Stomach (tissue), 9 donors: ENCODE measurements around the gene PARVG. TPM values are rescaled to one million over a fixed set of nuclear protein-coding genes. Genes with fewer than 3 reads are reported as not detected.

ENCODE experiments used
- DNase-seq, 2 donors: peaks; one replicate each; pipeline versions ENCODE4 v3.0.0 to v3.0.0-alpha.2; 2013 to 2019
- H3K27ac ChIP-seq, 5 donors: fragments of 200-600 bp in 4 of 5; sonication (generic) in 4 of 5; one replicate each; pipeline ENCODE4 v1.5.1; 2013 to 2019; ENCODE audit warnings: mild to moderate bottlenecking in 1 of 5, moderate library complexity in 1 of 5
- H3K27me3 ChIP-seq, 3 donors: fragments of 200-600 bp; sonication (generic); one replicate each; pipeline ENCODE4 v1.5.1; 2017 to 2019; ENCODE audit warnings: mixed run types in 1 of 3
- H3K36me3 ChIP-seq, 4 donors: fragments of 200-600 bp; sonication (generic); 1 replicate in 3 of 4; 2 replicates in 1 of 4; pipeline ENCODE4 v1.5.1; 2016 to 2019
- H3K4me1 ChIP-seq, 4 donors: fragments of 200-600 bp; sonication (generic); one replicate each; pipeline ENCODE4 v1.5.1; 2016 to 2019
- H3K4me3 ChIP-seq, 4 donors: fragments of 200-600 bp; sonication (generic) in 3 of 4; one replicate each; pipeline ENCODE4 v1.5.1; 2016 to 2019; ENCODE audit warnings: mild to moderate bottlenecking in 1 of 4
- H3K9me3 ChIP-seq, 4 donors: fragments of 200-600 bp; sonication (generic); one replicate each; pipeline ENCODE4 v1.5.1; 2016 to 2019
- CTCF ChIP-seq, 7 experiments: fragments of 450-650 bp in 4 of 7; fragments of 200-600 bp in 3 of 7; sonication (generic) in 3 of 7; IDR thresholded peaks; one replicate each; pipeline ENCODE4 v1.5.1; 2016 to 2019; ENCODE audit warnings: antibody characterized with exemption in 7 of 7, control low read depth in 2 of 7, mild to moderate bottlenecking in 1 of 7
- EP300 ChIP-seq: sonication (generic); formaldehyde crosslinking; IDR thresholded peaks from one replicate; pipeline ENCODE4 v1.6.1; 2017; ENCODE audit warnings: antibody characterized with exemption
- POLR2A ChIP-seq, 4 donors: fragments of 450-650 bp; IDR thresholded peaks; one replicate each; pipeline ENCODE4 v1.6.1; 2016; ENCODE audit warnings: antibody characterized with exemption in 4 of 4, control low read depth in 2 of 4, mild to moderate bottlenecking in 1 of 4, moderate library complexity in 1 of 4
- POLR2AphosphoS5 ChIP-seq, 3 donors: sonication (generic); formaldehyde crosslinking; IDR thresholded peaks; one replicate each; pipeline ENCODE4 v1.6.1; 2016; ENCODE audit warnings: antibody characterized with exemption in 3 of 3
- WGBS, 5 donors: extraction: QIAGEN DNeasy Blood & Tissue Kit in 3 of 5; methylation state at CpG; one replicate each; pipeline versions ENCODE4 v1.1.5 to v1.1.7; 2013 to 2018; 5-methylcytosine and 5-hydroxymethylcytosine counted together
- intact Hi-C: fragments of 100-400 bp; cut with DNase I; formaldehyde crosslinking; loops from one replicate; pipeline ENCODE4 v1.15.1; 2023; ENCODE audit warnings: low total_unique reads
- polyA plus RNA-seq, 3 donors: library from polyadenylated mRNA; stranded (reverse); fragments of 200-250 nt; gene quantifications; one replicate each; pipeline ENCODE4 v1.2.3, GENCODE V29; 2013
- total RNA-seq, 5 donors: library from RNA; depleted of rRNA; stranded (reverse); fragments of >200 nt; gene quantifications; one replicate each; pipeline versions ENCODE4 v1.1.0 to v1.2.3, GENCODE V29; 2014 to 2016
- donor health status: healthy with polysubstance abuse.
- donor health status: Bipolar disorder and iron deficiency.
- donor health status: healthy.

Gene PARVG
- total and polyA plus RNA-seq, 8 donors: 5.7 to 78.2 (median 16.7) TPM

GRCh38 chr22:44195189-44195871 lies 14.6 kb downstream of the PARVG start:
- no peak overlapping the region for H3K4me3 ChIP-seq
- H3K9me3 ChIP-seq: no peaks in the 10 kb centered on the region
- intact Hi-C loops: no loop called here
- TF ChIP-seq EP300: no peak
- TF ChIP-seq POLR2A (IDR thresholded peaks at IDR 0.05): no peak
- no peak for TF ChIP-seq CTCF (IDR thresholded peaks at IDR 0.05)
- TF ChIP-seq POLR2AphosphoS5 (IDR thresholded peaks at IDR 0.05): no peak
- no peak for DNase-seq
- no peaks in the 10 kb centered on the region for H3K4me1 ChIP-seq
- H3K27ac ChIP-seq: no peak overlapping the region
- H3K27me3 ChIP-seq: peaks cover 0 to 31% (median 6%) of the 10 kb centered on the region in 3 donors
- 49 to 66% (median 54%) methylated on average over 5 of the region's 5 CpGs for WGBS, 5 donors
- H3K36me3 ChIP-seq: peaks cover 0 to 13% (median 0%) of the 10 kb centered on the region in 4 donors

- intact Hi-C loops: no loop called here
- Histone ChIP-seq H3K36me3 (peaks cover 0 to 18% (median 0%) of the 10 kb centered on the region in 4 donors), H3K4me3 (no peak overlapping the region), H3K4me1 (no peaks in the 10 kb centered on the region), H3K27ac (no peak overlapping the region), H3K27me3 (peaks cover 0 to 38% (median 6%) of the 10 kb centered on the region in 3 donors), H3K9me3 (no peaks in the 10 kb centered on the region)
- no peak for TF ChIP-seq POLR2AphosphoS5 (IDR thresholded peaks at IDR 0.05)
- no peak for TF ChIP-seq POLR2A (IDR thresholded peaks at IDR 0.05)
- no peak for TF ChIP-seq CTCF (IDR thresholded peaks at IDR 0.05)
- TF ChIP-seq EP300: no peak
- 48 to 58% (median 55%) methylated on average over 4 to 9 of the region's 9 CpGs for WGBS, 5 donors
- no peak for DNase-seq
Measured at GRCh38 chr22:44196241-44196640, 15.5 kb downstream of the PARVG start.

GRCh38 chr22:44196731-44197131 lies 16.0 kb downstream of the PARVG start:
- intact Hi-C loops: no loop called here
- Histone ChIP-seq H3K4me3 (no peak overlapping the region), H3K27me3 (peaks cover 0 to 43% (median 6%) of the 10 kb centered on the region in 3 donors), H3K9me3 (no peaks in the 10 kb centered on the region), H3K4me1 (no peaks in the 10 kb centered on the region), H3K36me3 (peaks cover 0 to 23% (median 0%) of the 10 kb centered on the region in 4 donors), H3K27ac (no peak overlapping the region)
- WGBS, 5 donors: 74 to 80% (median 78%) methylated on average over 9 to 10 of the region's 10 CpGs
- DNase-seq: no peak
- no peak for TF ChIP-seq EP300

- Histone ChIP-seq H3K9me3 (no peaks in the 10 kb centered on the region), H3K36me3 (peaks cover 0 to 24% (median 0%) of the 10 kb centered on the region in 4 donors), H3K27ac (no peak overlapping the region), H3K4me1 (no peaks in the 10 kb centered on the region), H3K27me3 (peaks cover 0 to 47% (median 6%) of the 10 kb centered on the region in 3 donors), H3K4me3 (no peak overlapping the region)
- intact Hi-C loops: no loop called here
- WGBS, 5 donors: 83 to 100% (median 89%) methylated on average over 2 of the region's 2 CpGs
- TF ChIP-seq POLR2AphosphoS5 (IDR thresholded peaks at IDR 0.05) (no peak), EP300 (no peak), CTCF (IDR thresholded peaks at IDR 0.05) (no peak), POLR2A (IDR thresholded peaks at IDR 0.05) (no peak)
- no peak for DNase-seq
Measured at GRCh38 chr22:44197271-44197670, 16.5 kb downstream of the PARVG start.

- peaks cover 0 to 24% (median 0%) of the 10 kb centered on the region in 4 donors for H3K36me3 ChIP-seq
- no peak for TF ChIP-seq POLR2A (IDR thresholded peaks at IDR 0.05)
- no peak for TF ChIP-seq EP300
- WGBS, 5 donors: 68 to 90% (median 85%) methylated on average over 2 of the region's 2 CpGs
- H3K27me3 ChIP-seq: peaks cover 0 to 47% (median 6%) of the 10 kb centered on the region in 3 donors
- H3K9me3 ChIP-seq: no peaks in the 10 kb centered on the region
- H3K4me3 ChIP-seq: no peak overlapping the region
- no peak for DNase-seq
- no peaks in the 10 kb centered on the region for H3K4me1 ChIP-seq
- intact Hi-C loops: no loop called here
- no peak overlapping the region for H3K27ac ChIP-seq
Measured at GRCh38 chr22:44199164-44199563, 18.4 kb downstream of the PARVG start.
